ENCODE data around the gene C1QTNF9. TPM values are rescaled to one million over a fixed set of nuclear protein-coding genes. Genes with fewer than 3 reads are reported as not detected.

C1QTNF9 gene
- total and polyA plus RNA-seq, 2 of the 4 experiments (the other 2 are of a cell fraction), result 0.18 to 0.21 TPM

DNA sequence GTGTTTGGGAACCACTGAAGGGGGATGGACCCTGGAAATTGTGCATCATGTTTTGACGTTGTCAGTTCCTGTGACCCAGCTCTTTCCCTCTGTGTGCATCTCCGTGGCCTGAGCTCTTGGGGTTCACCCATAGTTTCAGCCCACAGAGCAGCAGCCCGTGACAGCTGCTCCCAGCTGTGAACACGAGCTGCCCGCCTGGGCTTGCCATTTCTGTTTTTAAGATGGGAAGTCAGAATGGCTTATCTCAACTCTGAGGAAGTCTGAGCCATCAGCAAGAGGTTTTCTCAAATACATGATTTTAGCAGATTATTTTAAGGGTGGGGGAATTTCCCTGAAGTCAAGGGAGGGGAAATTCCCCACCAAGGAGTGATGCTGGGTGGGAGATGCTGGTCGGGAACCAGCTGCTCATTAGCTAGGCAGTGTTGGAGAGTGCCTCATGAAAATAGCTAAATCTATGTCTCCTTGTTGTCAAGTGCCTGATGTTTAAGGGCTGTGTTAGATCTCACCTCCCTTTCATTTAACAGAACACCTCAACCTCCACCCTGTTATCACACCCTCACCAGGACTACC is 34.8 kb upstream of the C1QTNF9 start:
- H3K27me3 ChIP-seq (ENCODE audit: control insufficient read depth, insufficient read depth, low read length), result no peaks in the 10 kb centered on the region

More for the DNA sequence above, 34.8 kb upstream of the C1QTNF9 start:
- Histone ChIP-seq H3K4me1 (ENCODE audit: control insufficient read depth, insufficient read depth, low read length) (peaks cover 18% of the 10 kb centered on the region), H3K79me1 (ENCODE audit: low read depth in 1 of 2, low read length in 2 of 2) (peaks cover 28 to 63% of the 10 kb centered on the region in 2 experiments), H4K20me1 (ENCODE audit: insufficient read depth, low read length) (0 out of 2 replicates have a peak, but pooled peaks cover 2% of the 10 kb centered on the region), H2BK20ac (ENCODE audit: low read depth, low read length) (no peak overlapping the region), H2BK5ac (ENCODE audit: low read depth, low read length, poor library complexity, severe bottlenecking) (no peak overlapping the region), H3K4me2 (ENCODE audit: low read depth, low read length) (peak overlapping the region; percentile 20; the same call in 1 of the 2 replicates), H3K9me1 (ENCODE audit: insufficient read depth, low read length) (peaks cover 12% of the 10 kb centered on the region; the same call in 1 of the 2 replicates), H3K14ac (replicated peaks; ENCODE audit: low read depth, low read length) (0 out of 2 replicates have a peak overlapping the region, but pooled peaks have one; percentile 32), H2AFZ (replicated peaks; ENCODE audit: low read length, poor library complexity) (no peak overlapping the region), H3K36me3 (ENCODE audit: control insufficient read depth, insufficient read depth, low read length) (no peaks in the 10 kb centered on the region), H3K23ac (ENCODE audit: low read depth, low read length) (peak overlapping the region; percentile 48), H3K9ac (ENCODE audit: low read depth, low read length) (no peak overlapping the region), H2BK15ac (ENCODE audit: low read depth, low read length) (no peak overlapping the region), H2BK120ac (ENCODE audit: low read depth, low read length) (no peak overlapping the region), H3K4ac (ENCODE audit: low read depth, low read length) (no peak overlapping the region; the same call in 1 of the 2 replicates), H3K27ac (ENCODE audit: insufficient read depth, low read length) (peak overlapping the region; percentile 33; the same call in 1 of the 2 replicates), H3K4me3 (ENCODE audit: insufficient read depth, low read depth, low read length) (no peak overlapping the region), H3K56ac (ENCODE audit: extremely low read depth, insufficient read depth, low read length) (no peak overlapping the region), H4K5ac (ENCODE audit: low read depth, low read length) (no peak overlapping the region; the same call in 1 of the 2 replicates), H4K8ac (ENCODE audit: low read depth in 2 of 2, low read length in 2 of 2) (peak overlapping the region in 1 of 2 experiments; percentile 20; a peak in 1 of 4 replicates), H4K91ac (ENCODE audit: insufficient read depth, low read depth, low read length) (no peak overlapping the region), H2AK9ac (replicated peaks; ENCODE audit: low read depth, low read length, poor library complexity) (no peak overlapping the region), H3K18ac (ENCODE audit: low read depth, low read length) (no peak overlapping the region), H2AK5ac (ENCODE audit: low read depth, low read length) (no peak overlapping the region), H3K9me3 (ENCODE audit: control insufficient read depth, insufficient read depth, low read length) (no peaks in the 10 kb centered on the region)
- dilution Hi-C loops (cut with HindIII; ENCODE audit: low sequenced_read_pairs, unreplicated experiment), result no loop called here
- BruUV-seq (replicated peaks), result no TSS peak
- DNase-seq (peak; percentile 59), ATAC-seq (ENCODE audit: low read depth) (peak; percentile 25)
- intact Hi-C loops (cut with micrococcal nuclease), result no loop called here
- ChIA-PET POLR2A (ENCODE audit: unreplicated experiment) (no interaction called here), CTCF (interaction anchor here (1.0 kb wide), 1 partner anchor 9 kb away, joined by 5 read pairs; no protein-coding TSS in a partner anchor)
- TF ChIP-seq CEBPB (IDR thresholded peaks at IDR 0.05; ENCODE audit: low read depth, low read length) (no peak), CHD1 (IDR thresholded peaks at IDR 0.05; ENCODE audit: low read depth, low read length) (no peak), MXI1 (IDR thresholded peaks at IDR 0.05; ENCODE audit: borderline replicate concordance, low read depth, low read length) (no peak), MAZ (IDR thresholded peaks at IDR 0.05; ENCODE audit: borderline replicate concordance, low read depth, low read length) (no peak), RAD21 (IDR thresholded peaks at IDR 0.05; ENCODE audit: low read length) (no peak), NFE2L2 (IDR thresholded peaks at IDR 0.05; ENCODE audit: low read depth, low read length) (no peak), MAFK (IDR thresholded peaks at IDR 0.05; ENCODE audit: low read depth, low read length) (no peak)
- TF ChIP-seq, protein P1, sequence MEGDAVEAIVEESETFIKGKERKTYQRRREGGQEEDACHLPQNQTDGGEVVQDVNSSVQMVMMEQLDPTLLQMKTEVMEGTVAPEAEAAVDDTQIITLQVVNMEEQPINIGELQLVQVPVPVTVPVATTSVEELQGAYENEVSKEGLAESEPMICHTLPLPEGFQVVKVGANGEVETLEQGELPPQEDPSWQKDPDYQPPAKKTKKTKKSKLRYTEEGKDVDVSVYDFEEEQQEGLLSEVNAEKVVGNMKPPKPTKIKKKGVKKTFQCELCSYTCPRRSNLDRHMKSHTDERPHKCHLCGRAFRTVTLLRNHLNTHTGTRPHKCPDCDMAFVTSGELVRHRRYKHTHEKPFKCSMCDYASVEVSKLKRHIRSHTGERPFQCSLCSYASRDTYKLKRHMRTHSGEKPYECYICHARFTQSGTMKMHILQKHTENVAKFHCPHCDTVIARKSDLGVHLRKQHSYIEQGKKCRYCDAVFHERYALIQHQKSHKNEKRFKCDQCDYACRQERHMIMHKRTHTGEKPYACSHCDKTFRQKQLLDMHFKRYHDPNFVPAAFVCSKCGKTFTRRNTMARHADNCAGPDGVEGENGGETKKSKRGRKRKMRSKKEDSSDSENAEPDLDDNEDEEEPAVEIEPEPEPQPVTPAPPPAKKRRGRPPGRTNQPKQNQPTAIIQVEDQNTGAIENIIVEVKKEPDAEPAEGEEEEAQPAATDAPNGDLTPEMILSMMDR (conservative IDR thresholded peaks at IDR 0.05; ENCODE audit: low read depth, low read length), result no peak
- TF ChIP-seq, protein P2, sequence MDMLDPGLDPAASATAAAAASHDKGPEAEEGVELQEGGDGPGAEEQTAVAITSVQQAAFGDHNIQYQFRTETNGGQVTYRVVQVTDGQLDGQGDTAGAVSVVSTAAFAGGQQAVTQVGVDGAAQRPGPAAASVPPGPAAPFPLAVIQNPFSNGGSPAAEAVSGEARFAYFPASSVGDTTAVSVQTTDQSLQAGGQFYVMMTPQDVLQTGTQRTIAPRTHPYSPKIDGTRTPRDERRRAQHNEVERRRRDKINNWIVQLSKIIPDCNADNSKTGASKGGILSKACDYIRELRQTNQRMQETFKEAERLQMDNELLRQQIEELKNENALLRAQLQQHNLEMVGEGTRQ (IDR thresholded peaks at IDR 0.05; ENCODE audit: low read depth, low read length), result no peak
- no CpG with 5 or more reads among the region's 6 CpGs for WGBS, 2 experiments (ENCODE audit: extremely low coverage in 2 of 2, insufficient read length in 1 of 2)
- in situ Hi-C loops (cut with MboI; ENCODE audit: low sequenced_read_pairs), result no loop called here

Measured in IMR-90 (cell line).